Muscle layer of duodenum (tissue), 2 donors: ENCODE data around the gene SRPX2.

Experiments used
- H3K27ac ChIP-seq: one replicate; pipeline ENCODE4 v1.7.0; 2013; ENCODE audit warnings: mild to moderate bottlenecking, low read length
- H3K27me3 ChIP-seq: one replicate; pipeline ENCODE4 v1.7.0; 2013; ENCODE audit warnings: low read depth, mild to moderate bottlenecking, control low read depth, low read length
- H3K36me3 ChIP-seq, 2 donors: one replicate each; pipeline ENCODE4 v1.7.0; 2013; ENCODE audit warnings: low read length in 2 of 2, control low read depth in 1 of 2, mild to moderate bottlenecking in 1 of 2; ENCODE audit not compliant: insufficient read depth in 2 of 2, control insufficient read depth in 1 of 2
- H3K4me1 ChIP-seq, 2 donors: one replicate each; pipeline ENCODE4 v1.7.0; 2013; ENCODE audit warnings: low read length in 2 of 2, mild to moderate bottlenecking in 2 of 2, control low read depth in 1 of 2, moderate library complexity in 1 of 2; ENCODE audit not compliant: insufficient read depth in 2 of 2, control insufficient read depth in 1 of 2
- H3K4me3 ChIP-seq, 2 donors: one replicate each; pipeline ENCODE4 v1.7.0; 2013; ENCODE audit warnings: low read length in 2 of 2, low read depth in 1 of 2, mild to moderate bottlenecking in 1 of 2
- H3K9me3 ChIP-seq, 2 donors: one replicate each; pipeline ENCODE4 v1.7.0; 2013; ENCODE audit warnings: low read length in 2 of 2, control low read depth in 1 of 2, mild to moderate bottlenecking in 1 of 2; ENCODE audit not compliant: control insufficient read depth in 1 of 2
- donor health status: healthy.

SRPX2 gene

DNA sequence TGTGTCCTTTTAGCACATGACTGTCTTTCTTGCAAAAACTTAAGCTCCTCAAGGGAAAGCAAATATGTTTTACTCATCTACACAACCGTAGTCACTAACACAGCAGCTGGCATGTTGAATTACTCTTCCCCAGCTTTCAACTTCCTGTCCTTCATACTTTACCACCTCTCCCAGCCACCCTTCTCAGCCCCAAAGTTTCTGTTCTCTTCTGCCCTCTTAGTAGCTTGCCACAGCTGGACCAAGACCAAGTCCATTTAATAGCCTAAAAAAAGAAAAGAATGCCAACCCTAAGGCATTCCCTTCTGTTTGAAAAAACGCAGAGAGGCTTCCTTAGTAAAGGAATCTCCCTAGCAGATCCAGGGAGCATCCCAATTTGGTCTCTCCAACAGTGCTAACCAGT, 36.8 kb downstream of the SRPX2 start:
- Histone ChIP-seq H3K4me3 (no peak overlapping the region), H3K27ac (no peak overlapping the region), H3K9me3 (no peaks in the 10 kb centered on the region), H3K4me1 (peaks cover 0 to 10% of the 10 kb centered on the region in 2 donors), H3K27me3 (no peaks in the 10 kb centered on the region), H3K36me3 (no peaks in the 10 kb centered on the region)

DNA sequence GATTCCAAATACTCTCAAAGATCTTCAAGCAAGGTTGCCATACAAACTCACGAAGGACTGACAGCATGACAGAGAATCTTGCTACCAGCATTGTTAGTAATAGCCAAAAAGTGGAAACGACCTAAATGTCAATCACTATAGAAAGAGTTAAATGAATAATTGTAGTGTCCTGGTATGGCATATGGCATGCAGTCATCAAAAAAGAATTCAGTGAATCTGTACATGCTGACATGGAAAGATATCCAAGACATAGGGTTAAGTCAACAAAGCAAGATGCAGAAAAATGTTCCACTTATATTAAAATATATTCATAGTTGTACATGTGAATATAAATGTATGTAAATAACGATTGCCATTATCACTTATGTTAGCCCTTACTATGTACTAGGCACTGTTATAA, 37.6 kb downstream of the SRPX2 start:
- H3K36me3 ChIP-seq: no peaks in the 10 kb centered on the region

DNA sequence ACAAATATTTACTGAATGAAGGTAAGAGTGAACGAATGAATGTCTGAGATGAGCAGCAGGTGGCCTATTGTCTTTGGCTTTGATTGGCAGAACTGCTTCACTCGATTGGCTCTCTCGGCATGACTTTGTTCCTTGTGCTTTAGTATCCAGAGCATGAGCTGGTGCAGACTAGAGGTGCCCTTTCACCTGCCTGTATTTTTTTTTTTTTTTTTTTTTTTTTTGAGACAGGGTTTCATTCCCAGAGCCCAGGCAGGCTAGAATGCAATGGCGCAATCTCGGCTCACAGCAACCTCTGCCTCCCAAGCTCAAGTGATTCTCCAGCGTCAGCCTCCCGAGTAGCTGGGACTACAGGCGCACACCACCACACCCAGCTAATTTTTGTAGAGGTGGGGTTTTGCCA, 38.9 kb downstream of the SRPX2 start:
- H3K4me3 ChIP-seq: no peak overlapping the region
- peaks cover 0 to 5% of the 10 kb centered on the region in 2 donors for H3K4me1 ChIP-seq
- H3K27ac ChIP-seq: no peak overlapping the region
- H3K27me3 ChIP-seq: no peaks in the 10 kb centered on the region
- H3K9me3 ChIP-seq: no peaks in the 10 kb centered on the region
- H3K36me3 ChIP-seq: no peaks in the 10 kb centered on the region

More for the DNA sequence above, 37.6 kb downstream of the SRPX2 start:
- H3K4me3 ChIP-seq: no peak overlapping the region
- H3K4me1 ChIP-seq: peaks cover 0 to 10% of the 10 kb centered on the region in 2 donors
- no peaks in the 10 kb centered on the region for H3K9me3 ChIP-seq
- H3K27me3 ChIP-seq: no peaks in the 10 kb centered on the region
- no peak overlapping the region for H3K27ac ChIP-seq

DNA sequence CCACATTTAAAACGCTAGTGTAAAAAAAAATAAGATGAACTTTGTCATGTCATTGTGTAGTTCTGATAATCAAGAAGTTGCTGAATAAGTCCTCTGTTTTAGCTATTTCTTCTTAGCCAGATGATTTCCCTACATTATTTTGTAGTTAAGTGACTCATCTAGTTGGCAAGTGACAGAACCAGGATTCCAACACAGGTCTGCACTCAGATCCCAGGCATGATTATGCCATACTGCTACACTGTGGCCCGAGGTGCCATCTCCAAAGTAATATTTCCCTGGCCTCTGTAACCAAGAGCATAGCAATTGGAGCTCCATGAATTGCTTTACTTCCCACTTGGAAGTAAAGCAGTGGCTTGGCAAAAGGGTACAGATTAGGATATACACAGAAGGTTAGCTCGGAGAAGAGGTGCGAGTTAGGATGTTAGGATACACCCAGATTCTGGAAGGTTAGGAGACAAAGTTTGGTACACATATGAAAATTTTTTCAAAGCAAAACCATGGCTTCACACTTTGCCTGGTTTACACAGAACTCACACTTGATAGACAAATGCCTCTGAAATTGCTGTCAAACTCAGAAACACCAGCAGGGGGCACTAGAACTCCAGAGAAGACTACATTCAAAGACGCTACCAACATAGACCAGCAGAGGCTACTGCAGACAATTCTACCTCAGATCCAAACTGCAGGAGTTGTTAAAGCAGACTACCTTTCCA, 41.4 kb downstream of the SRPX2 start:
- Histone ChIP-seq H3K4me1 (peaks cover 0 to 4% of the 10 kb centered on the region in 2 donors), H3K27ac (no peak overlapping the region), H3K4me3 (no peak overlapping the region), H3K27me3 (no peaks in the 10 kb centered on the region), H3K36me3 (no peaks in the 10 kb centered on the region), H3K9me3 (no peaks in the 10 kb centered on the region)

DNA sequence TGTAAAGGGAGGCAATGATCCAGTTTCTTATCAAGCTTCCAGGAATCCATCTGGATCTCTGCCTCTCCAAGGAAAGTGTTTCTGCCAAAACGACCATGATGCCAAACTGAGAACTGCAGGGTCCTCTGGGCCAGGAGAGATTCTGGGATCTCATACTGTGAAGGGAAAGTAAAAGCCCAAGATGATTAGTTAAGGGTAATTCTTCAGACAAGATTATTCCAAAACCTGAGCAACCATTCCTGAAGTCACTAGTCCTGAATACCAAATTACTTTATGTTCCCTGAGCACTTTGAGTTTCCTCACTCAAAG, 42.0 kb downstream of the SRPX2 start:
- Histone ChIP-seq H3K9me3 (no peaks in the 10 kb centered on the region), H3K4me1 (peaks cover 0 to 4% of the 10 kb centered on the region in 2 donors), H3K27me3 (no peaks in the 10 kb centered on the region), H3K4me3 (no peak overlapping the region), H3K27ac (no peak overlapping the region), H3K36me3 (no peaks in the 10 kb centered on the region)

DNA sequence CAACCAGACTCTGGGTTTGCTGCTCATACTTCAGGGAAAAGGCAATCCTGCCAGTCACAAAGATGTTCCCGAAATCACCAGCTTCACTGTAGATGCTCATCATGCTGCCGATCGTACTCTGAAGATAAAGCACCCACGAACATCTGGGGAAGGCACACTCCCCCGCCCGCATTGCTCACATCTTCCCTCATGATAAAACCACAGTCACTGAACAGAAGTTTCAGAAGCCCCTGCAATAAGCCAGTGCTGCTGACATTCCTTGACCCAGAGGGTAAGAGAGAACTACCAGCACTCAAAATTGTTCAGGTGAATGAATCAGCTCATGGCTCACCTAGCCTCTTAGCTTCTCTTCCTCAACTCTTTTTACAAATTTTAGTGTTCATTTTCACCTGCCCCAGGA, 43.1 kb downstream of the SRPX2 start:
- Histone ChIP-seq H3K27ac (no peak overlapping the region), H3K27me3 (no peaks in the 10 kb centered on the region), H3K36me3 (no peaks in the 10 kb centered on the region), H3K4me1 (peaks cover 0 to 4% of the 10 kb centered on the region in 2 donors), H3K4me3 (no peak overlapping the region), H3K9me3 (no peaks in the 10 kb centered on the region)

DNA sequence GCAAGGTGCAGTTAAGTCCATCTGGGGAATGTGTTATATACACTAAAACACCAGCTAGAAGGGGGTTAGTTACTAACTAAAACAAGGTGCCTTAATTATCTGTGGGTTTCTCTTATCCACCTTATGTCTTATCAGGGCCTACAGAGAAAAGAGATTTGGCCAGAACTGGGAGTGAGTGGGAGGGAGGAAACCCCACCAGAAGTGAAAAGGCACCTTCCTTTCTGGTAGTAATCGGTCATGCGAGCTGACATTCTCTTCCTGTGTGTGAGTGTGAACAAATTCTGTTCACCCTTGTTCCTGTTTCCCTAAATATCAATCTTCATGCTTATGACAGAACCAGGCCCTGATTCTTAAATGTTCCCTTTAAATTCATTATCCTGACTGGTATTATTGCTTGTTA, 43.5 kb downstream of the SRPX2 start:
- H3K36me3 ChIP-seq: no peaks in the 10 kb centered on the region
- H3K27ac ChIP-seq: no peak overlapping the region
- no peak overlapping the region for H3K4me3 ChIP-seq
- no peaks in the 10 kb centered on the region for H3K27me3 ChIP-seq
- no peaks in the 10 kb centered on the region for H3K9me3 ChIP-seq
- H3K4me1 ChIP-seq: peaks cover 0 to 4% of the 10 kb centered on the region in 2 donors

DNA sequence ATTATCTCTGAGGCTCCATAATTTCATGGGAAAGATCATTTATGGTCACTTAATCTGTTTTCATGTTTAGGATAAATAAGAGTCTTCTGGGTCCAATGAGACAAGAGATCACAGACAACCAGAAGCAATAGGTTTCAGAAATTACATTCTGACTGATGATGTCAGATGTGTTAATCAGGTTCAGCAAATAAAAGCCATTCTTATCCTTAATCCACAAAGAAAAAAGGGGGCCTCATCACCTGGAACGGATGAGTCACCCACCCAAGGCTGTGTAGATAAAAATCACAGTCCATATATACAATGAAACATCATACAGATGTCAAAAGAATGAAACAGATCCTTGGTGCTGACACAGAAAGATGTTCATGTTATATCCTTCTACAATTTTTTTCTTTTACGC, 51.3 kb downstream of the SRPX2 start:
- Histone ChIP-seq H3K27ac (no peak overlapping the region), H3K27me3 (no peaks in the 10 kb centered on the region), H3K4me1 (no peaks in the 10 kb centered on the region), H3K4me3 (no peak overlapping the region), H3K9me3 (no peaks in the 10 kb centered on the region), H3K36me3 (no peaks in the 10 kb centered on the region)

DNA sequence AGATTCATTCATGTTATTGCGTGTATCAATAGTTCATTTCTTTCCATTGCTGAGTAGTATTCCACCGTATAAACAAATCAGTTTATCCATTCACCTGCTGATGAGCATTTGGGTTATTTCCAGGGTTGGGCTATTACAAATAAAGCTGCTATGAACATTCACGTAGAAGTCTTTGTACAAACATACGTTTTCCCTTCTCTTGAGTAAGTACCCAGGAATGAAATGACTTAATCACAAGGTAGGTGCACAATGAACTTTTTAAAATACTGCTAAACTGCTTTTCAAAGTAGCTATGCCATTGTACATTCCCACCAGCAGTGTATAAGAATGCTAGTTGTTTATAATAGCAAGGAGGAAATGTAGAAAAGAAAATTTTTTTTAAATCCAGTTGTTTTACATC, 52.0 kb downstream of the SRPX2 start:
- H3K27me3 ChIP-seq: no peaks in the 10 kb centered on the region
- no peaks in the 10 kb centered on the region for H3K36me3 ChIP-seq
- no peak overlapping the region for H3K4me3 ChIP-seq
- no peaks in the 10 kb centered on the region for H3K4me1 ChIP-seq
- no peaks in the 10 kb centered on the region for H3K9me3 ChIP-seq
- H3K27ac ChIP-seq: no peak overlapping the region

DNA sequence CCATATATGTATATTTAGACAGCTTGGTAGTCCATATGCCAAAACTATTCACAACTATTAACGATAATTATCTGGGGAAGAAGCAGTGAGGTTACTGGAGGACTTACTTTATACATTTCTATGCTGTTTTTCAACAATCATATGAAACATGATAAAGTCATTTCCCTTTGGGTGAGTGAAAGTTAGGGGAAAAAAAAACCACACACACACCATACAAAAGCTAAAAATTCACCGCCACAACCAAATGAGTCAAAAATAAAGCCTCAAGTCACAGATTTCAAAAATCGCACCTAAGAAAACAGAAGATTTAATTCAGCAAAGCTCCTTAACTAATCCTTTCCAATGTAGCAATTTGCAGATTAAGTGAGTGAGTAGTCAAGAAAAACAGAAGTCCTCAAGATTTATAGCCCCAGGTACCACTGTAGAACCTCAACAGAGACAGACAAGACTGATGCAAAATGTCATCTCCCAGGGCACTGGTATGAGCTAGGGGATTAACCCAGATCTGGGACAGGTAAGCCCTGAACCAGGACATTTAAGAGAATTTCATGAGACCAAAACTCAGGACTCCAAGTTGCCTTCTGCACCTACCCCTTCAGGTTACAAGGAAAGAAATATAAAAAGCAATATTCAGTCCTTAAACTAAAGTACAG, 52.8 kb downstream of the SRPX2 start:
- Histone ChIP-seq H3K9me3 (no peaks in the 10 kb centered on the region), H3K27ac (no peak overlapping the region), H3K36me3 (peaks cover 0 to 4% of the 10 kb centered on the region in 2 donors), H3K4me3 (no peak overlapping the region), H3K27me3 (no peaks in the 10 kb centered on the region), H3K4me1 (no peaks in the 10 kb centered on the region)

DNA sequence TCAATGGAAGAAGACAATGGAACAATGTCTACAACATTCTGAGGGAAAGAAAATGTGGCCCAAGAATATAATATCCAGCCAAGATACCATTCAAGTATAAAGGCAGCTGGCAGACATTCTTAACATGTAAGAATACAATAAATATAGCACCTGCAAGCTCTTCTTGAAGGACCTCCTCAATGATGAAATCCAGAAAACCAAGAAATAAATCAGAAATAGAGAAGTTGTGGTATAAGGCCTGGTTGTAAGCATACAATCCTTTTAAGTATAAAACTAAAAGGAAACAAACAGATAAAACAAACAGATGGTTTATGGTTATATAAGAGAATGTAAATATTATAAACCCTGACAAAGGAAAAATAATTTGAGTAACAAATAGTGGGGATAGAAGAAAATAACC, 54.6 kb downstream of the SRPX2 start:
- Histone ChIP-seq H3K9me3 (no peaks in the 10 kb centered on the region), H3K4me1 (no peaks in the 10 kb centered on the region), H3K36me3 (peaks cover 0 to 4% of the 10 kb centered on the region in 2 donors), H3K27ac (no peak overlapping the region), H3K27me3 (no peaks in the 10 kb centered on the region), H3K4me3 (no peak overlapping the region)

DNA sequence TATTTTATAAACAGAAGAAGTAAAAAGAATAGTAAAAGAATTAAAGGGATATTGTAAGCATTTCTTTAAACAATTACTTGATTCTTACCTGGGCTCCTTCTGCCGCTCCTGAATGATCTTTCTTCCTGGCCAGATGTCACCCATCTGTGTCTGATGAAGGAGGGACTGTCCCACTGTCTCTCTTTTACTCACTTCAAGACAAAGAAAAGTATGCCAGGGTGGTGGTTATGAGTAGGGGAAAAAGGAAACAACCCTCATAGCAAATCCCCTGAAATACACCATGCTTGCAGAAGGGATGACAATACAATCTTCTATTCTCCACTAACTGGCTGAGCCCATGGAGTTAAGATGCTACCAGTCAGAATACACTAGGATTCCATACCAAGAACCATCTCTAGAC, 56.8 kb downstream of the SRPX2 start:
- Histone ChIP-seq H3K27ac (no peak overlapping the region), H3K36me3 (peaks cover 0 to 4% of the 10 kb centered on the region in 2 donors), H3K9me3 (no peaks in the 10 kb centered on the region), H3K27me3 (no peaks in the 10 kb centered on the region), H3K4me1 (no peaks in the 10 kb centered on the region), H3K4me3 (no peak overlapping the region)
